ENCODE measurements around the gene SHH. TPM values are rescaled to one million over a fixed set of nuclear protein-coding genes. Genes with fewer than 3 reads are reported as not detected.

SHH gene
- total RNA-seq: 23.2 TPM

DNA sequence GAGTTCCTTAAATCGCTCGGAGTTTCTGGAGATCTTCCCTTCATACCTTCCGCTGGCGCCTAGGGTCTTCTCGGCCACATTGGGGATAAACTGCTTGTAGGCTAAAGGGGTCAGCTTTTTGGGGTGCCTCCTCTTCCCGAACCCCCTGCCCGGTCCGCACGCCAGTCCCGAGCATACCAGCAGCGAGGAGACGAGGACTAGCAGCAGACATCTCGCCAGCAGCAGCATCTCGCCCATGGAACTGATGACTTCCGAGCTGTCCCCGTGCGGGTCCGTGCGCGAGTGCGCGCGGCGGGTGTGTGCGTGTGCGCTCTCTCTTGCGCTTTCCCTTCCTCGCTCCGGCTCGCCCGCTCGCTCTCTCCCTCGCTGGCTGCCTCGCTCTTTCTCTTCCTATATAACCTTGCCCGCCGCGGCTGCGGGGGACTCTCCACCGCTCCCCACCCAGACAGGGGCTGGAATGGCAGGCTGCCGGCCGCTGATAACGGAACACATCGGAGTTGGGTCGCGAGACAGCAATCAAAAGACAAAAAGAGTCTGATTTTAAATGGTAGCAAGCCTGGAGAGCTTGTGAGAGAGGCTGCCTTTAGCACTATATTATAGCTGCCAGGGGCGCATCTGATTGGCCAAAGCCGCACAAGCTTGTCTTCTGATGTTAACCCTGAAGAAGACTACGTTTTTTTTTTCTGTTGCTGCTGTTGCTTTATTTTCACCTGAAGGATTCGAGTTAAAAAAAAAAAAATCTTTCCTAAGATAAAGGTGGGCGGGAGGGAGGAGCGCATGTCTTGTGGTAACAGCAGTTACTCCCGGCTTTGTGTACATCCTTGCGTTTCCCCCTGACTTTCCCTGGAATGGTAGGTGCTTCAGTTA, at the start of gene SHH:
SHH (minus strand) TSS at position 569 of the 867 bp plus-strand sequence; CDS start at position 228, 341 bp downstream.
- DNase-seq (ENCODE audit: low spot score): no peak

DNA sequence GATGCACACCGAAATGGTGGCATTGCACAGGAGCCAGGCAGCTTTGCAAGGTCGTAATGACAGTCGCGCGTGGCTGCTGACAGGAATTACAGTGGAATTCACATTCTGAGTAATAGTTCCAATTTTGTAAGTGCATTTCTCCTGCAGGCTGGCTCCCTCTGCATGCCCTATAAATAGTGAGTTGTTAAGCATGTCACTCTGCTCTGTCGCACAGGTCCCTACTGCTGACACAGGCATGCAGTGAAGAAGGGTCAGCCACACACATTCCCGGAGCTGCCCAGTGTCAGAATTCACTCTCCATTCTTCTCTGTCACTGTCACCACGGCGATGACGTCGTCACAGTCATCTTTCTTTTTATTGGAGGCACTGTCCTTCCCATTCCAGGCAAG, 49.2 kb upstream of the SHH start:
- peak; percentile 27 for DNase-seq (ENCODE audit: low spot score)

DNA sequence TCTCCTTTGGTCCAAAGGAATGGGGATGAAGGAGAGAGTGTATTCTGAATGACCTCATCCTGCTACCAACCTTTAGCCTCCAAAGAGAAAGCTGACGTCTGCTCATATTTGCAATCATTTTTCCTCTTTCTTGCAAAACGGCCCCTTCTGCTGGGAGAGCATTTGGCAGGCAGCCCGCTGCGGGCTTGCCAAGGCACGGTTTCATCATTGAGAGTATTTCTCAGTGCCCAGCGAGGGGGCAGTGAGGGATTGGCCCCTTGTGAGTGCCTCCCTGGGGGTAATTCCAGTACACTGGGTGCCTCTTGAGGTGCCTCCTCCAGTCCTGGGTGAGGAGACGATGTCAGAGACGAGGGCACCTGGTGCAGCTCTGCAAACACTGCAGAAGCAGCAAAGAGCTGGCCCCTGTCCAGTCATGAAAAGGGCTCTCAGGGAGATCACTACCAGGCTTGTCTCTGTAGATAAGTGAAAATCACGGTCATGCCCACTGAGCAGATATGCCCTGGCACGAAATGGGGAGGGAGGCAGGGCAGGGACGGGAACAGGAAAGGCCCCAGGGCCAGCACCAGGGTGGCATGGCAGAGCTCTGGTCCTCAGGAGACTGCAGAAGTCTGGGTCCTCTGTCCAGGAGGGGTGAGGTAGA, 48.7 kb upstream of the SHH start:
- DNase-seq (ENCODE audit: low spot score): peak; percentile 85

DNA sequence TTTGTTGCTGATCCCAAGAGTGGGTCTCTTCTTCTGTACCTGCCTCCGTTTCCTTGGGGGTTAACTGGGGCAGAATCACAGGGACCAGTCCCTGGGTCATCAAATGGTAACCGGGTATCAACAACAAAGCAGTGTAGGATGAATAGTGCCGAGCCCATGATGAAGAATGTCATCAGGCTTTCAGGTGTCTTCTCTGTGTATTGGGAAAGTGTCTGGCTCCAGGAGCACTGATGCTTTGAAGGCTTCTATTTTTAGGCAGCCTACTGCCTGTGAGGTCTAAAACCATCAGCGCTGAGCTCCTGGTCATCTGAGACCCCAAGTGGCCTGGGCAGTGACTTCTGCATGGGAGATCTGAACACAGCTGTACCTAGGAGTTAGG, 48.2 kb upstream of the SHH start:
- DNase-seq (ENCODE audit: low spot score): peak; percentile 32

DNA sequence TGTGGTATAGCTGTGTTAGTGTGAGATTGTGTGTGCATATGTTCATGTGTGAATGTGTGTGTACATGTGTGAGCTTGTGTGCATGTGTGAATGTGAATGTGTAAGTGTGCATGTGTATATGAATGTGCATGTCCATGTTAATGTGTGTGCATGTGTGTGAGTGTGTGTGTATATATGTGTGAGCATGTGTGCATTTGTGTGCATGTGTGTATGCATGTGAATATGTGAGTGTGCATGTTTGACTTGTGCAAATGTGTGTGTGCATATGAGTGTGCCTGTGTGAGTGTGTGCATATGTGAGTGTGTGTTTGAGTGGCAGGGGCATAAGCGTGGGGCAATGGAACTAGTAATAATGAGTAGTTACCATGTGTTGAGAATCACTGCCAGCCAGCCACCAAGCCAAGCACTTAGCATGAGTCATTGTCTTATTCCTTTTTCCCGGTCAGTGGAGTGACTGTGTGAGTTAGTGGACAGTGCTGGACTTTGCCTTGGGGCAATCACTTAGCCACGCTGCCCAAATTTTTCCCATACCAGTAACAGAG, 46.3 kb upstream of the SHH start:
- no peak for DNase-seq (ENCODE audit: low spot score)

DNA sequence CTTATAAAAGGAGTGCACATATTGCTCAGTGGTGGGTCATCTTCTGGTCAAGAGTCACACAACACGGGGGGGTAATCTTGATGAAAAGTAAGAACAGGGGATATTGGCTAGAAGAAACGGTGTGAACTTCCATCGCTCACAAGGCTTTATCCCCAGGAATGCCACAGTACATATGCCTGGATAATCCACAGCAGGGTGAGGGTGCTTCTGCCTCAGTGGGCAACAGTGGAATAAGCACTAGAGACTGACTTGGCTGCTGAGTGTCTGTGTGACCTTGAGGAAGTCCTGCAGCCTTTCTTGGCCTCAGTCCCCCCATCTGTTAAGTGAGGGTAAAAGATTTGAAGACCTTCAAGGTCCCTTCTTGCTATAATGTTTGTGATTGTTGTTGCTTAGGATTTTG, 44.9 kb upstream of the SHH start:
- peak; percentile 14 for DNase-seq (ENCODE audit: low spot score)

DNA sequence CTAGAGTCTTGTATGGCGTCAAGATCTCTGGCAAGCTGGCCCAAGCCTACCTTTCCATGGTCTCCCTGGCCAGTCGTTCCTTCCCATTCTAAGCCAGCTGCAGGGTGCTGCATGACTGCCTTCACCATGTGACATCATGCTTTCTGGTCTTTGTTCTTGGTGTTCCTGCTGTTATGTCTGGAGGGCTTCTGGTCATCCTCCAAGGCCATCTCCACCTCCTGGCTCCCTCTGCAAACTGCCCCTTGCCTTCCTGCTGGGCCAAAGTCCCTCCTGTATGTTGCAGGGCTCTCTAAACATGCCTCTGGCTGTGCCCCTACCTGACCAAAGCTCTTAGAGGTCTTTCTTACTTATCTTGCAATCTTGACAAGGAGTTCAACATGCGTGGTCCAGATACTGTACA, 44.4 kb upstream of the SHH start:
- peak; percentile 4 for DNase-seq (ENCODE audit: low spot score)

DNA sequence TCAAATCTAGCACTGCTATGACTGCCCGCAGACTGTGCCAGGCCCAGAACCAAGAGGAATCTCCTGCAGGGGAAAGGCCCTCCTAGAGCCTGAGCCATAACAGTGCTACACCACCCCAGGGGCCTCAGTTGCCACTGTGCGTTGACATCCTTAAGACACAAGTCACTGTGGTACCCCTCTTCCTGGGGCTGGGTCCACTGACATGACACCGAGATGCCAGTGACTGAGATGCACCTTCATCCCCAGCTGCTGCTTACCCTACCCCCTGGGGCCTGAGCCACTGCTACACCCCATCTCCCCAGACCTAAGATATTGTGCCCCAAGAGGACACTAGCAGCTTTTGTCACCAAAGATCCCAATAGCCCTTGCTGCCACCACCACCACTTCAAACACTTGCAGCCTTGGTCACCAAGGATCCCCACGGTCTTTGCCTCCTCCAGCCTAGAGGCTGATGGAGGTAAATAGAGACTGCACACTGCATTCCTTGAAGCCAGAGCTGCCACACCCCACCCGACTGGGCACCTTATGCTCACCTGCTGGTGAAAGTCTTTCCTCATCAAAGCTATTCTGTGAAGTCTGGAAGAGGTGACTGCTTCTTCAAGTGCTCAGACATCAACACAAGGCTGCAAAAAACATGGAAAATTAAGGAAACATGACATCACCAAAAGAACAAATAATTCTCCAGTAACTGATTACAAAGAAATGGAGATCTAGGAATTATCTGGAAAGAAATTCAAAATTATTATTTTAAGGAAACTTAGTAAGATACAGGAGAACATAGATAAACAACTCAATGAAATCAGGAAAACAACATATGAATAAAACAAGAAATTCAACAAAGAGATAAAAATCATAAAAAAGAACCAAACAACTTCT, 40.4 kb upstream of the SHH start:
- DNase-seq (ENCODE audit: low spot score): peak; percentile 34

DNA sequence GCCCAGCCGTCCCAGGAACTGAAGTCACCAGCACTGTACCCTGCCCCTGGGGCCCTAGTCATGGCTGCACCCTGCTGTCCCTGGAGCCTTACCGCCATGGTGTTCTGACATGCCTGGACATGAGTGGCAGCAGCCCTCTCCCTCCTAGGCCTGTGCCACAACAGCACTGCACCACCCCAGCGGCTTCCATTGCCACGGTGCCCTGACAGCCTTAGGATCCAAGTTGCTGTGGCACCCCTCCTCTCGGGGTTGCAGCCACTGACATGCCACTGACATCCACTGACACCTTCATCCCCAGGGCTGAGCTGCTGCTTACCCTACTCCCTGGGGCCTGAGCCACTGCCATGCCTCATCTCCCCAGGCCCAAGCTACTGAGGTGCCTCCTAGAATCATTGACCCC, 39.6 kb upstream of the SHH start:
- peak; percentile 43 for DNase-seq (ENCODE audit: low spot score)

DNA sequence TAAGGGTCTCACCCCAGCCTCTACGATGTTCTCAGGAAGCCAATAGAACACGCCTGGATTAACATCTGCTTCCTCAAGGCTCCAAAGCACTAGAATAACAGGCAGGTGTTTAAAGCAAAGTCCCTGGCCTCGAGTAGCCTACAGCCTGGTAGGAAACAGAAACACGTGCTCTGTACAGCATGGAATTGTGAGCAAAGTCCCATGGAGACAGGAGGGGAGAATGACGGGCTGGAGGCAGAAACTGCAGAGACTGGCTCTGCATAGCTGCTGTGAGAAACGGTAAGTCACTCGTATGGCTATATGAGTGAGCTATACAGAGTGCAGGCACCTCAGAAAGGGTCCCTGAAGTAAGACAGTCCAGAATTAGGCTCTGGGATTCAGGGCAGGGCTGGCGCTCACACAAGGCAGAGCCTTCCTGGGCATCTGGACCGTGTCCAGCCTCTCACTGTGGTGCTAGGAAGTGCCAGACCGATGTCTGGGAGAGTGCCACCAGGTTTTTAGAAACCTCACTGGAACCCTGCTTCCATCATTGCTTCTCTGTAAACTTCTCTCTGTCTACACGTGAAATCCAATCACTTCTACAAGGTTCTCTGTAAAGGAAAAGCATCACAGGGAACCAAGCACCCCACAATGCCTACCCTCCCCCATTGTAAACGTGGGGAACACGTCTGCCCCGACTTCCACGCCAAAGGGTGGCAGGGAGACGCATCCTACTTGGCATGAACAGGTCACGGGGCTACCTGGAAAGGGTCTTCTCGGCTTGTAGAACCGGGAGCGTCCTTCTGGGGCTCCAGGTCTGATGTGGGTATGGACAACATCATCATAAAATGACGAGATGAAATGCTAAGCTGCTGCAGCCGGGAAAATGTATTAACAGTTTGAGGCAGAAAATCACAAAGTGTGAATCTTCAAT, 38.8 kb upstream of the SHH start:
- DNase-seq (ENCODE audit: low spot score): peak; percentile 27

DNA sequence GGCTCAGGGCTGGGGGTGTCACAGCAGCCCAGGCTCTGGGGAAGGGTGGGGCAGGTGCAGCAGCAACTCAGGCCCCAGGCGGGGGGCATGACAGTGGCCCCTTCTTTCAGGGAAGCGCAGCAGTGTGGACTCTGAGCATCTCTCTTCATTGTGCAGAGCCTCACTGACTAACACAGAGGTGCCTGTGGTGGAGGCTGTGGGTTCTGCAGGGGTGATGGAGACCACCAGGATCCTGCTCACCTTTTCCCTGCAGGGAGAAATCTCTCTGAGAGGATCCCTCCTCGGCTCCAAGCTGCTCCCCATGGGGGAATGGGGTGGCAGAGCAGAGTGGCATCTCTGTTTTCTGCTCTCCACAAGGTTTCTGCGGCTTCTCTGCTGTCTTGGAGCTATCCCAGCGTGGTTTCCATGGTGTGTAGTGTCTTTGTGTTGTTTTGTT, 37.8 kb upstream of the SHH start:
- no peak for DNase-seq (ENCODE audit: low spot score)

DNA sequence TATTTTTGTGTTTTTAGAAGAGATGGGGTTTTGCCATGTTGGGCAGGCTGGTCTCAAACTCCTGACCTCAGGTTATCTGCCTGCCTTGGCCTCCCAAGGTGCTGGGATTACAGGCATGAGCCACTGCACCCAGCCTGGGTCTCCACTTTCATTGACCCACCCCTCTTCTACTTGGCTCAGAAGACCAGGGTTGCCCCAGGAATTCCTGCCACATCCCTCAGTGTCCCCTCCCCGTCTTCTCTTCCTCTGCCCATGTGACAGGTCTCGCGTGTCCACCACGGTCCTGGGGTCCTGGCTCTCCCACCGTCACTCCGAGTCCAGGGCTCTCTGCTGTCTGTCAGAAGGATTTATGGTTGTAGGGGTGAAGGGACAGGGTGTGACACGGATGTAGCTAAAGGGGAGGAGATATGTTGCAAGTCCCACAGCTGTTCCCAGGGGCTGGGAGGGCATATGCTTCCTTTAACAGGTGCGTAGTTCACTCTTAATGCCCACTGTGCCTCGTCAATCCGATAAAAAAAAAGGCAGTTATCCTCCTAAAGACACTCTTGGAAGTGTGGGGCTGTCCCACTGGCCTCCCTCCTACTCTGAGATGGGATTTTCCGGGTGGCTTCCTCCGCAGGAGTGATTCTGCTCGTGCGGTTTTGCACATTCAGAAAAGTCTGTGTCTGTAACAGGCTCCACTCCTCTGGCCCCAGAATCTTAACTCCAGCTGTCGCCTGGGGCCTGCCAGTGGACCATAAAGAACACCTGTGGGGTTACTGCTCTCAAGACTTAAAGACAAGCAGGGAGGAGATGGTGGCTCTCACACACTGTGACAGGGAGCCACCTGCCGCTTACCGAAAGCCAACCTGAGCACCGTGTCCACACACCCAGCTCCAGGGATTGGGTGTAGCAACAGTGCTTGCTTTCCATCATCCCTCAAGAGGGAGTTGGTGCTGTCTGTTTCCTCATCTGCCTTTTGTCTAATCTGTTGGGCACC, 36.7 kb upstream of the SHH start:
- no peak for DNase-seq (ENCODE audit: low spot score)

DNA sequence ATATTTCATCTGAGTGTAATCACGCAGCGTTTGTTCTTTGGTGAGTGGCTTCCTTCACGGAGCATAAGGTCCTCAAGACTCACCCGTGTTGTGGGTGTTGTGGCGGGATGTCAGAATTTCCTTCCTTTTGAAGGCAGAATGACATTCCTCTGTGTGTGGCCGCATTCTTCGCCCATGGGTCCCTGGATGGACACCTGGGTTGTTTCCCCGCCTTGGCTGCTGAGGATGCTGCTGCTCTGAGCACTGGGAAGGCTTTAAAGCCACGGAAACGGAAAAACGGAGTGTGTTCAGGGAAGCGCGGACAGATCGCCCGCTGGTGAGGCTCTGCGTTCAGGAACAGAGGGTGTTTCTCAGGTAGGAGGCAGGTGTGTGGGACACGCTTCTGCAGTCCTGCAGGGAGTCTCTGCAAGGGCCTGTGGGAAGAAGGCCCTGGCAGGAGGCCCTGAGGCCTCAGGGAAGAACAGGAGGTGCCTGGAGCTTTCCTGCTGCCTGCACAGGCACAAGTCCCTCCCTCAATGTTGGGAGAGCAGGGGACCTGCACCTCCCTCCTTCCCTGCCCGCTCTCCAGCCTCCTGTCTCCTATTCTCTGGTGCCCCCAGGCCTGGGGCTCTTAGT, 35.7 kb upstream of the SHH start:
- DNase-seq (ENCODE audit: low spot score): no peak

DNA sequence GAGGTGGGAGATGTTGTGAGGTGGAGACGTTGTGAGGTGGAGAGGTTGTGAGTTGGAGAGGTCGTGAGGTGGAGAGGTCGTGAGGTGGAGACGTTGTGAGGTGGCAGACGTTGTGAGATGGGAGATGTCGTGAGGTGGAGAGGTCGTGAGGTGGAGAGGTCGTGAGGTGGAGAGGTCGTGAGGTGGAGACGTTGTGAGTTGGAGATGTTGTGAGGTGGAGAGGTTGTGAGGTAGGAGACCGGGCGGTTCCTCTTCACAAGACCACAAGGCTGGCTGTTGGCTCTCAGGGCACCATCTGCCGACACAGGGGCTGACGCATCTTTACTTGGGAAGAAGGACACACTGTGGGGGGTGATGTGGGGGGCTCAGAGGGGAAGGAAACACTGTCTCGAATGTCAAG, 34.7 kb upstream of the SHH start:
- no peak for DNase-seq (ENCODE audit: low spot score)

DNA sequence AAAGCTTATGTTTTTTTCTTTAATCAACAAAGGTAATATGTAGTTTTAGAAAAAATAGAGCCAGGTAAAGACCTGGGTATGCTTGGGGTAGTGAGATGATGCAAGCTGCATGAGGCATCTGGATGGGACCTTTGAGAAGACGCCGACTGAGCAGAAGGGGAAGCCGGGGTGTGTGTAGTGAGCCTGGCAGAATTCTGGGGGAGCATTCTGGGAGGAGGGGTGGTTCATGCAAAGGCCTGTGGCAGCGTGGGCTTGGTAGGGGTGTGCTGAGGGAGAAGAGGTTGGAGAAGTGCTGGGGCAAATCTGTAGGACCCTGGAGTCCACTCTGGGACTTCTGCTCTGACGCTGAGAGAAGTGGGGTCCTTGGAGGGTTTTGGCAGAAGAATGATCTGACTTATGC, 33.9 kb upstream of the SHH start:
- no peak for DNase-seq (ENCODE audit: low spot score)

DNA sequence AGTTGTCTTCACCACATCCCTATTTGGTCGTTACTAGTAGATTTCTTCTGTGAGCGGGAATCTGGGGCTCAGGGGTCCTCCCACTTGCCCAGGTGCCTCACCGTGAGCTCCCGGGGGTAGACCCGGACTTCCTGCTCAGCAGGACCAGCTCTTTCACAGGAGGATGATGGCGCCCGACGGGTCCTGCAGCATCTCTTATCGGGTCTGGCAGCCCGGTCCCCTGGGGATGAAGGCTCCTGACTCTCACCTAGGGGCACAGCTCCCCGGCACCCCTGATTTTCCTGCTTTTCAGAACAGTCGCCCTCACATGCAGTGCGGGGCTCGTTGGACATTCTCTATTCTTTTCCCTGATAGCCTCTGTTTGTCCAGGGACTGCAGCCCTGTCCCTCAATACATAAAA, 33.0 kb upstream of the SHH start:
- DNase-seq (ENCODE audit: low spot score): no peak

DNA sequence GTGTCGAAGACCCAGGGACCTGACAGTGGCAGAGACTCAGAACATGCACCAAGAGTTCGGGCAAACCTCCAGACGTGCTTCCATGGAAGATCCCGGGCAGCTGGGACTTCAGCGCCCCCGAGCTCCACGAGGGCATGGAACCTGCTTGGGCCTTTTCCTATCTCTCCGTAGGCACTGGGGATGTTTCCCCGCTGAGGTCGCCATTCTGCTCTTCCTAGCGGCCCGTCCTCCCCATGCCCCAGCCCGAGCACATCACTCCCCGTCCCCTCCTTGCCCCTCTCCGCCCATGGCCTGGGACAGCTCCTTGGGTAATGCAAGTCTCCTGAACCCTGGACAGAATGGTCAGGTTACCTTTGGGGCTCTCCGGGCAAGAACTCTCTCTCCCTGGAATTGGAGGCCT, 32.3 kb upstream of the SHH start:
- DNase-seq (ENCODE audit: low spot score): no peak

DNA sequence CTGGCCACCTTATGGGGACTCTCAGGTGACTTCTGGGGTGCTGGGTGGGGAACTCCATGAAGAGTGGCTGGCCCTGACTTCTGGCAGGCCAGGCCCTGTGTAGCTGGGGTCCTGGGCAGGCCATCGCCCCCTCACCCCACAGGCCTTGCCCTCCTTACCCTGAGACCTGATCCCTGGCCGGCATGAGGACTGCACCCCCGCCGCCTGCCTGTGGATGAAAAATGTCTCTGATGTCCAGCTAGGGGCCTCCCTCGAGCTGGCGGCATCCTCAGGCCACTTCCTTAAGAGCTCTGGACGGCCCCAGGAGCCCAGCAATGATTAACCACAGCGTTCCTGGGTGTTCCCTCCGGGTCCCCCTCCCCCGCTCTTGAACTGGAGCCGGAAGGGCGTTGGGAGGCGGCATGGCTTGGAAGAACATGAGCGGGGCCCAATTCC, 31.8 kb upstream of the SHH start:
- peak; percentile 91 for DNase-seq (ENCODE audit: low spot score)

DNA sequence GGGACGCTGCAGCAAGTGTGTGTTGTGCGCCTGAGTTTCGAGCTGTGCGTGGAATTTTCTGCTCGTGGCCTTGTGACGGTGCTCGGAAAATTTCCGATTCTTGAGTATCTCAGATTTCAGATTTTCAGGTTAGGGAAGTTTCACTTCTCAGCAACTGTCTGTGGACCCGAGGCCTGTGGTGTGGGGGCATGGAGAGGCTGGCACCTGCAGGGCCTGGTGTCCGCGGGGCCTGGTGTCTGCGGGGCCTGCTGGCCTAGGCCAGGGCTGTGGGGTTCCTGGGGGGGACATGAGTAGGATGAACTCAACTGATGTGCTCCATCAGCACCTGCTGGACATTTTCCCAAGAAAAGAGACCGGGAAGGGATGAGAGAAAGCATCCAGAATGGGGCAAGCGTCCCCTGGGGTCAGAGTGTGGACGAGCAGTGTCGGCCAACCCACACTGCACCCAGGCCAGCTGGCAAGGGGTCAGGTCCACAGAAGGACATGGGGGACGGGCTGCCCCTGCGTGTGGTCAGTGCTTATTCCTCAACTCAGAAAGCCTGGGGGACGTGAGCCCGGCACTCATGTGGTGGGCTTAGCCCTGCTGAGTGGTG, 31.3 kb upstream of the SHH start:
- no peak for DNase-seq (ENCODE audit: low spot score)
